ENCODE measurements around the gene KLHDC8A.

Gene KLHDC8A

GRCh38 chr1:205357567-205357966 is 845 bp upstream of the KLHDC8A start:
- H3K4me3 ChIP-seq (ENCODE audit: low read depth, low read length) = no peak overlapping the region
- TF ChIP-seq CTCF (IDR thresholded peaks at IDR 0.05; ENCODE audit: borderline replicate concordance, insufficient read depth, low read depth, low read length) = no peak

- no peak for TF ChIP-seq CTCF (IDR thresholded peaks at IDR 0.05; ENCODE audit: borderline replicate concordance, insufficient read depth, low read depth, low read length)
- no peak overlapping the region for H3K4me3 ChIP-seq (ENCODE audit: low read depth, low read length)
Measured at GRCh38 chr1:205355075-205355453, 1.7 kb downstream of the KLHDC8A start.

DNA sequence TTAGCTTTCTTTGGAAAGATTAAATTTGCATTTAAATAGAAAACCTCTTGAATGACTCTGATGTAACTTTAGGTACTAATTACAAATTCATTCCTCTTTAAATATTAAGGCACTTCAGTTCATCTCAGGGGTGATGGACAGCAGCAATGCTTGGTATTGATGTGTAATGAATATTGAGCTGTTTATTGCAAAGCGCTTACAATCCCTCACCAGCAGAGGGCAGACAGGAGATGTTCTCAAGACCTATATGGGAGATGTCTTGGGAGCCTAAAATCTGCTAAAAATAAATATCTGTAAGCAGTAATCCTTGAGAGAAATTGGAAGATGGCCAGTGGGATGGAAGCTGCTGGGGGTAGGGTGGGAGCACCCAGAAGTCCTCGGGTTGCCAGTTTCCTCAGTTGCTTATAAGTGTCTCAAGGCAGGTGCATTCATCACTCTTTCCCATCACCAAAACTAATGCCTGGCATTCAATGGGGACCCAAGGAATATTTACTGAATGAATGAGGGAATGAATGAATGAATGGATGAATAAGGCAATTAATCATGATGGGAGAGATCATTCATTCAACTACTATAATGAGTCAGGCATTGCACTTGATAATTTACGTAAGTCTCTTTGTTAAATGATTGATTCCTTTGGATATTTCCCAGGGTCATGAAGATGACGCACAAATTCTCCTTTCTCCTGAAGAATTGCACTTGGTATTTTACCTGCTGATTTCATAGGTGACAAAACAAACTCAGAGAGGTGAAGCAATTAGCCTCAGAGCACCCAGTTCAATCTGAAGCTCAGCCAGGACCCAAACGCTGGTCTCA is 2.3 kb downstream of the KLHDC8A start:
- no peak overlapping the region for H3K4me3 ChIP-seq (ENCODE audit: low read depth, low read length)
- TF ChIP-seq CTCF (IDR thresholded peaks at IDR 0.05; ENCODE audit: borderline replicate concordance, insufficient read depth, low read depth, low read length) = peak; percentile 78

- TF ChIP-seq CTCF (IDR thresholded peaks at IDR 0.05; ENCODE audit: borderline replicate concordance, insufficient read depth, low read depth, low read length) = no peak
- H3K4me3 ChIP-seq (ENCODE audit: low read depth, low read length) = no peak overlapping the region
Measured at GRCh38 chr1:205353612-205354011, 3.1 kb downstream of the KLHDC8A start.

GRCh38 chr1:205353191-205353590 is 3.5 kb downstream of the KLHDC8A start:
- no peak overlapping the region for H3K4me3 ChIP-seq (ENCODE audit: low read depth, low read length)

GRCh38 chr1:205351984-205352713 is 4.6 kb downstream of the KLHDC8A start:
- no peak for TF ChIP-seq CTCF (IDR thresholded peaks at IDR 0.05; ENCODE audit: borderline replicate concordance, insufficient read depth, low read depth, low read length)
- H3K4me3 ChIP-seq (ENCODE audit: low read depth, low read length) = no peak overlapping the region

More at GRCh38 chr1:205353191-205353590, 3.5 kb downstream of the KLHDC8A start:
- TF ChIP-seq CTCF (IDR thresholded peaks at IDR 0.05; ENCODE audit: borderline replicate concordance, insufficient read depth, low read depth, low read length) = no peak
